H9 (cell line): Measurements from ENCODE around the gene CSNK1A1L. TPM values are rescaled to one million over a fixed set of nuclear protein-coding genes. Genes with fewer than 3 reads are reported as not detected.

Experiments used
- DNase-seq: peaks from one replicate; pipeline ENCODE4 v3.0.0-alpha.2; 2017
- H2AFZ ChIP-seq: one replicate; pipeline ENCODE4 v1.6.1; 2013; ENCODE audit warnings: mild to moderate bottlenecking, low read length, control low read depth, moderate library complexity
- H2AK5ac ChIP-seq: 2 replicates; pipeline ENCODE4 v1.6.1; 2013; ENCODE audit warnings: low read length, control low read depth, mixed read lengths; ENCODE audit not compliant: insufficient read length
- H2BK120ac ChIP-seq: one replicate; pipeline ENCODE4 v1.6.1; 2013; ENCODE audit warnings: low read depth, mild to moderate bottlenecking, low read length, control low read depth, inconsistent platforms; ENCODE audit not compliant: poor library complexity, severe bottlenecking
- H2BK12ac ChIP-seq: 2 replicates; pipeline ENCODE4 v1.6.1; 2013; ENCODE audit warnings: low read length, control low read depth, mixed read lengths, low read depth; ENCODE audit not compliant: insufficient read length
- H2BK15ac ChIP-seq: 2 replicates; pipeline ENCODE4 v1.6.1; 2013; ENCODE audit warnings: low read depth, low read length, control low read depth
- H2BK20ac ChIP-seq: one replicate; pipeline ENCODE4 v1.6.1; 2013; ENCODE audit warnings: low read depth, mild to moderate bottlenecking, low read length, control low read depth, inconsistent platforms; ENCODE audit not compliant: poor library complexity, severe bottlenecking
- H2BK5ac ChIP-seq: 2 replicates; pipeline ENCODE4 v1.6.1; 2013; ENCODE audit warnings: low read length, control low read depth, mixed read lengths; ENCODE audit not compliant: insufficient read length
- H3K14ac ChIP-seq: 2 replicates; pipeline ENCODE4 v1.6.1; 2013; ENCODE audit warnings: low read length, control low read depth; ENCODE audit not compliant: insufficient read depth
- H3K18ac ChIP-seq: 2 replicates; pipeline ENCODE4 v1.6.1; 2013; ENCODE audit warnings: low read depth, mild to moderate bottlenecking, mixed read lengths, low read length, control low read depth; ENCODE audit not compliant: insufficient read length
- H3K23ac ChIP-seq: 2 replicates; pipeline ENCODE4 v1.6.1; 2013; ENCODE audit warnings: low read length, control low read depth, mixed read lengths, low read depth; ENCODE audit not compliant: insufficient read length
- H3K23me2 ChIP-seq: 2 replicates; pipeline ENCODE4 v1.6.1; 2013; ENCODE audit warnings: low read depth, mild to moderate bottlenecking, mixed read lengths, low read length, control low read depth; ENCODE audit not compliant: insufficient read length, poor library complexity, severe bottlenecking
- H3K27ac ChIP-seq: 2 replicates; pipeline ENCODE4 v1.5.1; 2013; ENCODE audit warnings: low read length, control low read depth, mixed read lengths, low read depth; ENCODE audit not compliant: insufficient read length
- H3K27me3 ChIP-seq: 2 replicates; pipeline ENCODE4 v1.6.1; 2013; ENCODE audit warnings: low read length, control low read depth, inconsistent platforms; ENCODE audit not compliant: insufficient read depth
- H3K4ac ChIP-seq: 2 replicates; pipeline ENCODE4 v1.6.1; 2013; ENCODE audit warnings: low read depth, mild to moderate bottlenecking, control low read depth, inconsistent platforms, low read length, moderate library complexity
- H3K4me1 ChIP-seq: 2 replicates; pipeline ENCODE4 v1.6.1; 2013; ENCODE audit warnings: low read length, control low read depth, inconsistent platforms; ENCODE audit not compliant: insufficient read depth
- H3K4me2 ChIP-seq: 2 replicates; pipeline ENCODE4 v1.6.1; 2013; ENCODE audit warnings: low read length, control low read depth, mixed read lengths; ENCODE audit not compliant: insufficient read length, insufficient read depth
- H3K56ac ChIP-seq: 2 replicates; pipeline ENCODE4 v1.6.1; 2013; ENCODE audit warnings: low read depth, mild to moderate bottlenecking, mixed read lengths, low read length, control low read depth; ENCODE audit not compliant: insufficient read length
- H3K79me1 ChIP-seq: 2 replicates; pipeline ENCODE4 v1.6.1; 2013; ENCODE audit warnings: low read depth, mild to moderate bottlenecking, moderate library complexity, low read length, control low read depth, inconsistent platforms; ENCODE audit not compliant: insufficient read depth, poor library complexity, severe bottlenecking
- H3K79me2 ChIP-seq: 2 replicates; pipeline ENCODE4 v1.6.1; 2013; ENCODE audit warnings: low read length, control low read depth, inconsistent platforms; ENCODE audit not compliant: insufficient read depth
- H3K9ac ChIP-seq: 2 replicates; pipeline ENCODE4 v1.6.1; 2013; ENCODE audit warnings: low read length, control low read depth, mixed read lengths; ENCODE audit not compliant: insufficient read length; ENCODE audit errors: extremely low read depth
- H3K9me3 ChIP-seq: one replicate; pipeline ENCODE4 v1.6.1; 2013; ENCODE audit warnings: low read depth, low read length, inconsistent platforms; ENCODE audit not compliant: control insufficient read depth
- H3T11ph ChIP-seq: one replicate; pipeline ENCODE4 v1.6.1; 2013; ENCODE audit warnings: mild to moderate bottlenecking, low read length, control low read depth, inconsistent platforms
- H4K20me1 ChIP-seq: one replicate; pipeline ENCODE4 v1.6.1; 2013; ENCODE audit not compliant: control insufficient read depth, insufficient read length, insufficient read depth
- H4K5ac ChIP-seq: 2 replicates; pipeline ENCODE4 v1.6.1; 2013; ENCODE audit warnings: low read depth, mild to moderate bottlenecking, mixed read lengths, low read length, control low read depth; ENCODE audit not compliant: insufficient read length
- H4K8ac ChIP-seq: replicated peaks from 2 replicates; pipeline ENCODE4 v1.6.1; 2013; ENCODE audit warnings: low read length, control low read depth, mixed read lengths, low read depth; ENCODE audit not compliant: insufficient read length
- H4K91ac ChIP-seq: 2 replicates; pipeline ENCODE4 v1.6.1; 2013; ENCODE audit warnings: low read depth, mild to moderate bottlenecking, moderate library complexity, mixed read lengths, low read length, control low read depth; ENCODE audit not compliant: insufficient read length
- H3K27ac Mint-ChIP-seq, 3 experiments: 2 replicates in 2 of 3; 3 replicates in 1 of 3; pipeline ENCODE4 v1.8.0; 2020 to 2021; ENCODE audit warnings: mixed read lengths in 3 of 3, mild to moderate bottlenecking in 1 of 3, moderate library complexity in 1 of 3
- H3K27me3 Mint-ChIP-seq: 2 replicates; pipeline ENCODE4 v1.8.0; 2021; ENCODE audit warnings: low read depth, mild to moderate bottlenecking, moderate library complexity, mixed read lengths
- H3K36me3 Mint-ChIP-seq, 3 experiments: 2 replicates in 2 of 3; 3 replicates in 1 of 3; pipeline ENCODE4 v1.8.0; 2020 to 2021; ENCODE audit warnings: low read depth in 3 of 3, mixed read lengths in 3 of 3; ENCODE audit not compliant: insufficient read depth in 1 of 3
- H3K4me1 Mint-ChIP-seq, 2 experiments: 2 replicates each; pipeline ENCODE4 v1.8.0; 2020; ENCODE audit warnings: mixed read lengths in 2 of 2
- H3K4me3 Mint-ChIP-seq, 2 experiments: 2 replicates in 1 of 2; 3 replicates in 1 of 2; pipeline ENCODE4 v1.8.0; 2020 to 2021; ENCODE audit warnings: mild to moderate bottlenecking in 2 of 2, mixed read lengths in 2 of 2, moderate library complexity in 1 of 2
- H3K9me3 Mint-ChIP-seq, 2 experiments: 2 replicates in 1 of 2; 3 replicates in 1 of 2; pipeline ENCODE4 v1.8.0; 2020; ENCODE audit warnings: mild to moderate bottlenecking in 2 of 2, mixed read lengths in 2 of 2, moderate library complexity in 1 of 2
- CTCF ChIP-seq: fragments of 200-600 bp; sonication (generic); conservative IDR thresholded peaks from 3 replicates; pipeline ENCODE4 v1.8.0; 2021; ENCODE audit warnings: antibody characterized with exemption, mild to moderate bottlenecking
- WGBS: extraction: QIAGEN DNeasy Blood & Tissue Kit; methylation state at CpG from one replicate; pipeline ENCODE4 v1.1.7; 2013; ENCODE audit warnings: missing lambda C conversion rate, low lambda C conversion rate, mixed read lengths; ENCODE audit not compliant: insufficient read length; ENCODE audit errors: extremely low coverage; 5-methylcytosine and 5-hydroxymethylcytosine counted together
- total RNA-seq: library from RNA; stranded (reverse); gene quantifications from 2 replicates; pipeline ENCODE4 v1.2.1, GENCODE V29; 2021

The CSNK1A1L gene
- total RNA-seq, 1 experiment from 2014 or later, result not detected

- Mint-ChIP-seq H3K27me3 (no peaks in the 10 kb centered on the region), H3K36me3 (no peaks in the 10 kb centered on the region), H3K27ac (no peak overlapping the region), H3K9me3 (no peaks in the 10 kb centered on the region), H3K4me3 (no peak overlapping the region), H3K4me1 (0 out of 4 replicates have a peak, but pooled peaks cover 0 to 3% of the 10 kb centered on the region in 2 experiments)
- H4K8ac ChIP-seq, result no peak overlapping the region
- TF ChIP-seq CTCF, result no peak
- DNase-seq, result no peak
- H3K4me1 ChIP-seq, result no peaks in the 10 kb centered on the region
- no peak overlapping the region for H3K4me2 ChIP-seq
- H2AFZ ChIP-seq, result no peak overlapping the region
- H2BK15ac ChIP-seq, result no peak overlapping the region
- no peak overlapping the region for H3K4ac ChIP-seq
- H3K27me3 ChIP-seq, result no peaks in the 10 kb centered on the region
- no peaks in the 10 kb centered on the region for H4K20me1 ChIP-seq
- WGBS, result no CpG with 5 or more reads among the region's 3 CpGs
- no peak overlapping the region for H2BK120ac ChIP-seq
- H3K9me3 ChIP-seq, result no peaks in the 10 kb centered on the region
- H3K9ac ChIP-seq, result no peak overlapping the region
- no peaks in the 10 kb centered on the region for H3K23me2 ChIP-seq
- H2BK5ac ChIP-seq, result no peak overlapping the region
- H3K27ac ChIP-seq, result no peak overlapping the region
- no peaks in the 10 kb centered on the region for H3K79me1 ChIP-seq
- H3K56ac ChIP-seq, result no peak overlapping the region
- no peak overlapping the region for H2AK5ac ChIP-seq
- H3K23ac ChIP-seq, result no peak overlapping the region
- no peak overlapping the region for H3T11ph ChIP-seq
- no peak overlapping the region for H3K14ac ChIP-seq
- no peak overlapping the region for H3K18ac ChIP-seq
- H2BK12ac ChIP-seq, result no peak overlapping the region
- H4K5ac ChIP-seq, result no peak overlapping the region
- H2BK20ac ChIP-seq, result no peak overlapping the region
- no peaks in the 10 kb centered on the region for H3K79me2 ChIP-seq
- no peak overlapping the region for H4K91ac ChIP-seq
These were observed 16.0 kb downstream of the CSNK1A1L start for GRCh38 chr13:37089495-37089894.
